ENCODE measurements around the gene CDKN1B.
A peak's percentile ranks its signal among the peaks of the same experiment; 100 is the strongest.

The CDKN1B gene

DNA sequence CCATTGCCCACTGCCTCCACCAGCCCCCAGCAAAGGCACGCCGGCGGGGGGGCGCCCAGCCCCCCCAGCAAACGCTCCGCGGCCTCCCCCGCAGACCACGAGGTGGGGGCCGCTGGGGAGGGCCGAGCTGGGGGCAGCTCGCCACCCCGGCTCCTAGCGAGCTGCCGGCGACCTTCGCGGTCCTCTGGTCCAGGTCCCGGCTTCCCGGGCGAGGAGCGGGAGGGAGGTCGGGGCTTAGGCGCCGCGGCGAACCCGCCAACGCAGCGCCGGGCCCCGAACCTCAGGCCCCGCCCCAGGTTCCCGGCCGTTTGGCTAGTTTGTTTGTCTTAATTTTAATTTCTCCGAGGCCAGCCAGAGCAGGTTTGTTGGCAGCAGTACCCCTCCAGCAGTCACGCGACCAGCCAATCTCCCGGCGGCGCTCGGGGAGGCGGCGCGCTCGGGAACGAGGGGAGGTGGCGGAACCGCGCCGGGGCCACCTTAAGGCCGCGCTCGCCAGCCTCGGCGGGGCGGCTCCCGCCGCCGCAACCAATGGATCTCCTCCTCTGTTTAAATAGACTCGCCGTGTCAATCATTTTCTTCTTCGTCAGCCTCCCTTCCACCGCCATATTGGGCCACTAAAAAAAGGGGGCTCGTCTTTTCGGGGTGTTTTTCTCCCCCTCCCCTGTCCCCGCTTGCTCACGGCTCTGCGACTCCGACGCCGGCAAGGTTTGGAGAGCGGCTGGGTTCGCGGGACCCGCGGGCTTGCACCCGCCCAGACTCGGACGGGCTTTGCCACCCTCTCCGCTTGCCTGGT is at the start of gene CDKN1B:
Gene CDKN1B, plus strand, starts transcription at position 576 of the 793 bp plus-strand sequence. CDS start 472 bp downstream, outside the sequence.
- DNase-seq: peak; percentile 94

DNA sequence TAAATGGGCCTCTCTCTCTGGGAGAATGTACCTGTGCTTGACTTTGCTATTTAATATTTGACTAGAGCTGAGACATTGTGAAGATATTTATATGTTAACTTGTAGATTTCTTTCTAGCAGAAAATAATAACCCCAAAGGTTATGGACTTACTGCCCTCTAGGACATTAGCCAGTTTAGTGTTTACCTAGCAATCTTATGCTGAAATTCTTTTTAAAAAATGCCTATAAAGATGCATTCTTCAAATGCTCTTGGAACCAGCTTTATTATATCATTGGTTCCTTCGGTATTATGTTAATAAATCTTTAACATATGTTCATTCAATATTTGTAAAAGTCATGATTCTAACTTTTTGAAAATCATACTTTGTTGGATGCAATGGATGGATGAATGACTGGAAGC is 49.2 kb upstream of the CDKN1B start:
- no peak for DNase-seq

DNA sequence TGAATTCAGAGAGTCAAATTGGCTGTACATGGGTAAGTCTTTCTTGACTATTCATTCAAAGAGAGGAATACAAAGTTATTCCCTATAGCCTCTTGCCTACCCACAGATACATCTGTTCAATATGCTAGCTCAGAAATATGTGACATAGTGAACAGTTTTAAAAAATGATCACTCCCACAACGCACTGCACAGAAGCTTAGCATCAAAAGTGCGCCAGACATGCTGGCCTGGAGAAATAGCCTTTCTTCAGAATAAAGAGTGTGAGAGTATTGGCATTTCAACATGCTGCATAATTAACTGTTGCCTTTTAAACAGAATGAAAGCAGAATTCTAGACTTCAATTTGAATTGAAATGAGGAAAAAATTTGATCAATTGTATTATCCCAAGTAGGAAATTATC is 48.1 kb upstream of the CDKN1B start:
- DNase-seq: no peak

DNA sequence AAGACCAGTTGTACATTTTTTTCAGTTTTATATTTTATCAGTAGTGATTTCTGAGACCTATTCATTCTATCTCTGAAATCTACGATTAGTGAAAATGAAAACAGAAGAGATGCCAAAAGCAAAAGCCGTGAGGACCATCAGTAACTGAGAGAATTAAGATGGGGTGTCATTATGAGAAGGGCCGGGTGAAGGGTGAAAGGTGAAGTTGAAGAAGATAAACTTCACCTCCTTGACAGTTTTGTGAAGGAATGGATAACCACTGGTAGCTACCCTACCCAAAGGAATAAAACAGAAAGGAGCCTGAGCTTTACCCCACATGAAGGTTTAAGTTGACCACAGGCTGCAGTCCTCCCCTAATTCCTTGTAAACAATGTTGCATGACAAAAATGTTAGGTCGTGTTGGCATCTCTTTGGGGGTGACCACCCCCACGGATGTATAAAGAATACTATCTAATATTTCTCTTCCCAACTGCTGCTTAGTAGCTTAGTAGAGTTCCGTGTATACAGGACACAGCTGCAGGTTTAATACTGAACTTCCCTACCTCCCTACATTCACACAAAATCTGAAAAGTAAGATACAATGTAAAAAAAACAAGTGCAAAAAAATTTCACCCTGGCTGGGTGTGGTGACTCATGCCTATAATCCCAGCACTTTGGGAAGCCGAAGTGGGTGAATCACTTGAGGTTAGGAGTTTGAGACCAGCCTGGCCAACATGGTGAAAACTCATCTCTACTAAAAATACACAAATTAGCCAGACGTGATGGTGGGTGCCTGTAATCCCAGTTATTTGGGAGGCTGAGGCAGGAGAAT is 45.1 kb upstream of the CDKN1B start:
- no peak for DNase-seq

DNA sequence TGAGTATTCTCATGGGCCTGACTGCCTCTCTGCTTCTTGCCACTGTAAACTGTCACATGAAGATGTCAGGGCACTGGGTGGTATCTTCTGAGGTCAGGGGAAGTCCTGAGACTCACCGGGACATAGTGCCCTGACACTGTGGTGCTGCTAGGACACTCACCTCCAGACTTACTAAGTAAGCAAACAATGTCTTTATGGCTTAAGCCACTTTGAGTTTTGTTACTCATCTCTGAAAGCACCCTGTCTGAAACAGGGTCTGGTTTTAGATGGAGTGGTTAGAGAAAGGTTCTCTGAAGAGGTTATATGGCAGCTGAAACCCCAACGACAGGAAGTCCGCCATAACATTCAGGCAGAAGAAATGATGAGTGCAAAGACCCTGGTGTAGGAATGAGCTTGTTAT is 43.9 kb upstream of the CDKN1B start:
- DNase-seq: no peak

DNA sequence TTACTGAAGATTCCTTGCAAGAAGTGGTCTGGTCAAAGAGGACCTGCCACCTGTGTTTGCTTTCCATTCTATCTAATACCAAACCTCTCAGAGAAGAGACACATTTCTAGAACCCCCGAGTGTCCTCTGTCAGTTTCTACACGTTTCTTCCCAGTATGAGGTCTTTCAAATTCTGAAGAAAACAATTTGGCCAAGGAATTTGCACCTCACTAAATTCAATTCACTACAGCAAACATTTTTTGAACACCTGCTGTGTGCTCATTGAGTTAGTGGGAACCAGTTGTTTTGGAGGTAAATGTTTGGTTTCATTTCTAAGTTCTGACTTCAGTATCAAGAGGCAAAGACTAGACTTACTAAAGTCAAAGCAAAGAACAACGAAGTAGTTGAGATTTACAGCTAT is 40.6 kb upstream of the CDKN1B start:
- DNase-seq: no peak

DNA sequence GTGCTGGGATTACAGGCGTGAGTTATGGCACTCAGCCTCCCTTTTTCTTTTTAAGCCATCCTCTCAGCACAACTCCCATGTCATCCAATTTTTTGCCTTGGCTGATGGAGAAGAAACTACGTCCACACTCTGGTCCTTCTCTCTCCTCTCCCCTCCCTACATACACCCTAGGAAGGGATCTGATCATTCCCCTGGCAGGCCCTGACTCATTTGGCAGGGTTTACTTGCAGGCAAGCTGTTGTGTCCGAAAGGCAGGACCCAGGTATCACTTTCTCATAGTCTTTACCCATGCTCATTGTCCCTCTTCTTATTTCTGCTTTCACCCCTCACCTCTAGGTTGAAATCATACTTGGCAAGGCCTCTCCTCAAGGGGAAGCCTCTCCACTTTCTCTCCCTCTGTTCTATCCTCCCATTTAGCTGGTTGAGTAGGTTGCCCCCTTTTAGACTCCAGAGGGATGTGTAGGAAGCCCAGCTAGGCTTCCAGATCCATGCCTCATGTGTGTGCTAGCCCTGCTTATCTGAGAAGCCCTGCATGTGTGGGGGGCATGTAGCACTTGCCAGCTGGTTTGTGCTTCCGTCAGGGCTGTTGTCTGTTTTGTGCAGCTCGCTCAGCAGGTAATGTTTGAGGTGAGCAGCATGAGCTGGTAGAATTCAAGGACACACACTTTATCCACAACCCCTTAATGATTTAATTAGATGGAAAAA is 36.0 kb upstream of the CDKN1B start:
- no peak for DNase-seq

DNA sequence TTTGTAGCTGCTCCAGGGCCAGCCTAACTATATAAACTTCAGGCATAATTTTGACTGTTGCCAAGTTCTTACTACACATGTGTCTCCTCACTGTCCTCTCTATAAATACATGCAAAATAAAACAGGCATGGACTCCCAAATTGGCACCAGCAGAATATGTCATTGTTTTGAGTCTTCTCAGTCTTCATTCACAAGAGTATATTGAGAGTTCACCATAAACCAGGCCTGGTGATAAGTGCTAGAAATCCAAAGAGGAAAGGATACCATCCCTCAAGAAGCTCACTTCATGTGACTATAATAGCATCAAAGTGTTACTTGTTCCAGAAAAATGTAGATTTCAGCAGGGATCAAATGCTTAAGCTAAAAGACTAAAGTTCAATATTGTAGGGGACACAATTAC is 34.9 kb upstream of the CDKN1B start:
- DNase-seq: no peak

DNA sequence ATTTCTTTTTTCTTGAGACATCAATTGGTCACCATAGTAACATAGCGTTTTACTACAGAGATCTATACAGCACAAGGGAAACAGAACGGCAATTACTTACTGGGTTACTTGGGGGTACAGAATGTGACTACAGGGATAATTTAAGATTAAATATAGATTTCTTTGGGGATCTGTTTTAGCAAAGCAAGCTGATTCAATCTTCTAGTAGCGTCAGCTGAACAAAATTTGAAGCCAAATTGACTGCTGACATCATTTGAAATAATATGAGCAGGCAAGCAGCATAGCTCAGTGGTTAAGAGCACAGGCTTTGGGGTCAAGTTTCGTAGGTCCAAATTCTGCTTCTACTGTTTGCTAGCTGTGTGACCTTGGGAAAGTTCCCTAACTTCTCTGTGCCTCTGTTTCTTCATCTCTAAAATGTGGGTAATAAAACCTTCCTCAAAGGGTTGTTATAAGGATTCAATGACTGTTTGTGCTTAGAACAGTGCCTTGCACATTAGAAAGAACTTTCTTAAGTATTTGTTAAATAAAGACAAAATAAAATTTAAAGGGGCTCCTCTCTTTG is 34.0 kb upstream of the CDKN1B start:
- no peak for DNase-seq

DNA sequence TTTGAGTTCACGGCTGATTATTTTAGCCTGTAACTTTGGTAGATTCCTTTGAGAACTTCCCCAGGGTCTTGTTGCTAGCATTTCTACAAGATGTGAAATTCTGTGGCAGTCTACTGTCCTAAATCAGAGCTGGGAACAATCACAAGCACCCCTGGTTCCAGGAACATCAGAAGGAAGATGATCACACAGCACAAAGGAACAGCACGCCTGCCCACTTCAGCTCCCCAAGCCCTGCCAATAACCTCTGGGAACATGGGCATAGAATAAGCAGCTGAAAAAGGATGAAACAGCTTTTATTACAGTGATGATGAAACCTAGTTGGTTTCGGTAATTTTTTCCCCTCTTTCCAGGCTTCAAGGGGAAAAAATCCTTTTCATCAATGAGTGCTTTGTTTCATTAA is 33.4 kb upstream of the CDKN1B start:
- DNase-seq: no peak

DNA sequence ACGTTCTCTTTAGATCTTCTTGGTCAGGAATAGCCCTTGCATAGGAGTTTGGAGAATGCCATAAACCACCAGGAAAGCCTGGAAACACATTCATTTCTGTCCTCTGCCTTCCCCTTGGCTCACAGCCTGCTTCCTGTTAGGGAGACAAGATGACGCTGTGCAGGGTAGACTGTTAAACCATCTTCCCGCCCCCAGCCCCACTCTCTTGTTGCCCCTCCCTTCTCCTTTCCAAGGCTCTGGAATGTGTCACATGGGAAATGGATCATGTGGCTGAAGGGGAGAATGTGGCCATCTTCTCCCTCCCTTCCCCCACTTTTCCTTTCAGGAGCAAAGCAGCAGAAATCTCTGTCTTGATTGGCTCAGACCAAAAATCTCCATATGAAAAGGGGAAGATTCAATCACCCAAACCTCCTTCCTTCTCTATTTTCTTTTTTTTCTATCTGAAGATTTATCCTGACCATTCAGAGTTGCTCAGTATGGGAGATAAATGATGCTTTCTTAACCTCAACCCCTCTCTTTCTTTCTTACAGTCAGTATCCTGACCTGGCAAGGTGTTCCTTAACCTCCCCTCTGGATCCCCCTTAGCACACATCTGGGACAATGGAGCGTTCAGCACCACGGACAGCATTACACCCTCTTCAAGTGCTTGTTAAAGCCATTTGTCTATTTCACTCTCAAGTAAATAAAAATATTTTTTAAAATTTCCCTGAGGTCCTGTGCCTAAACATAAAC is 32.6 kb upstream of the CDKN1B start:
- DNase-seq: peak; percentile 43

DNA sequence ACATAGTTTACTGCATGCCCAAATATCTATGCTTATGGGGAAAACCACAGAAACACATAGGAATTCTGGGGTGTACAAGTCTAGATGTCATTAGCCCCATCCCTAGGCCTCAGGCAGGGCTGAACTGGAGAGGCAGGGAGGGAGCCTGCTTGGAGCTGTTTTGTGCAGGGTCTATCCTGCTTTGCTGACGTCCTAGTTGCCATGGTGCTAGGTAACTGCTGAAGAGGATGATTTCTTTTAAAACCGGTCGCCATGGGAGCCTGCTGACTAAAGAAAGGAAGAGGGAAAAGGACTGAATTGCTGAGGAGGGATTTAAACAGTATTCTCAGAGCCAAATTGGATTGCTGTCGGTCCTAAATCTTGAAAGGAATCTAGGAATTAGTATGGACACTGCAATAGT is 31.9 kb upstream of the CDKN1B start:
- no peak for DNase-seq

DNA sequence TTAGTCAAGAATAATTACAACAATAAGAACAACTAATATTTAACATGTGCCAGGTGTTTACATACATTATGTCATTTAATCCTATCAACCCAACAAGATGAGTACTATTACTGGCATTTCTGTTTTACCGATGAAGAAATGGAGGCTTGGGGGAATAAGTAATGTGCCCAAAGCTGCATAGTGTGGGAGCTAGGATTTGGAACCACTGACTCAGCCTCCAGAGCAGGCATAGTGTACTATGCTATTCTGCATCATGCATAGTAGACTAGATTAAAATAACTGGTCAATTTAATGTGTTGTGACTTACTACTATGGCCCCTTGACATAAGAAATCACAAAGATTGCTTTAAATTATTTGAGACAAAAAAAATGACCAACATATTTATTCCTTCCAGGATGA is 30.7 kb upstream of the CDKN1B start:
- no peak for DNase-seq

DNA sequence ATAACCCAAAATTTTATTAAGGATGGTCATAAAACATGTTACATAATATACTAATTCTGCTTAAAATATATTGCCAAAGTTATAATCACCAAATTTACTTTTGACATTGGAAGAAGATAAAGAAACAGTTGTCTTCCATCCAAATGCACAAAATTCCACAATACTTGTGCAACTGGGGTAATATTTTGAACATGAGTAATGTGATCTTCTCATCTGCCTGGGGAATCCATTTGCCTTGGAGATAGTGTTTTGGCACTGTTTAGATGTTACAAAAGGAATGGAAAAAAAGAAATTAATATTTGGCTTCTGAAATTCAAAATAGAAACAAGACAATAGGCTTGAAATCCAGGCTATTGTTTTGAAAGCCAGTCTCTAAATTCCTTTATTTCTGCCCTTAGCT is 30.2 kb upstream of the CDKN1B start:
- no peak for DNase-seq

DNA sequence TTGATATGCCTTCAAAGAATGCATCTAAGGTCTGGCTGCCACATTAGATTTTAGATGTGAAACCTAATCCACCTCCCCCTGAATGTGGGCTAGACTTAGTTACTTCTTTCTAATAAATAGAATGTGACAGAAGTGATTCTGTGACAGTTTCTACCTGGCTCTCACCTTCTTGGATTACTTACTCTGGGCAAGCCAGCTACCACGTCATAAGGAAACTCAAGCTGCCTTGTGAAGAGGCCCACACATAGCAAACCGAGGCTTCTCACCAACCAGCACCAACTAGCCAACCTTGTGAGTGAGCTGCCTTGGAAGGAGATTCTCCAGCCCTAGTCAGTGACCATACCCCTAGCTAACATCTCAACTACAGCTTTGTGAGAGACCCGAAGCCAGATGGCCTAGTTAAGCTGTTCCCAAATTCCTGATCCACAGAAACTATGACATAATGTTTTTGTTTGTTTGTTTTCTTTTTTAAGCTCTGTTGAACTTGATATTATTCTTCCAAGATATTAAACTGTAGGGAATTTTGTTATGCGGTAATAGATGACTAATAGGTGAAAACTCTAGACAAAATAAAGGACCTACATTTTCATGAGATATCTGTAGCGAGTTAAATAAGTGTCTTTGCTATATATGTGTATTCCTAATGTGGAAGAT is 27.4 kb upstream of the CDKN1B start:
- DNase-seq: no peak

DNA sequence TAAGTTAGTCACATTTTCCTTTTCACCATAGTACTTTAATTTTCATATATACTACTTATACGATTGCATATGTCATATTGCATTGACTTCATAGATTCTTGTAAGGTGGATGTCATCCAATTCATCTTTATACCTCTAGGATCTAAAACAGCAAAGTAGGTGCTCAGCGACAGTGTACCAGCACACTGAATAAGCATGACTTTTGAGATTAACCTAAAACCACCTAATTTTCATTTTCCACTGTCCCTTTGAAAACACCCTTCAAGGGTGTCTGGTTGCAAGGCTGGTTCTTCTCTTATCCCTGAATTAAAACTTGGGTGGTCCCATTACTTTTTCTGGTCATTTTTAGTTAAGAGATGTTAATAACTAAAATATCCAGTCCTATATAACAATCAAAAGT is 25.6 kb upstream of the CDKN1B start:
- no peak for DNase-seq

DNA sequence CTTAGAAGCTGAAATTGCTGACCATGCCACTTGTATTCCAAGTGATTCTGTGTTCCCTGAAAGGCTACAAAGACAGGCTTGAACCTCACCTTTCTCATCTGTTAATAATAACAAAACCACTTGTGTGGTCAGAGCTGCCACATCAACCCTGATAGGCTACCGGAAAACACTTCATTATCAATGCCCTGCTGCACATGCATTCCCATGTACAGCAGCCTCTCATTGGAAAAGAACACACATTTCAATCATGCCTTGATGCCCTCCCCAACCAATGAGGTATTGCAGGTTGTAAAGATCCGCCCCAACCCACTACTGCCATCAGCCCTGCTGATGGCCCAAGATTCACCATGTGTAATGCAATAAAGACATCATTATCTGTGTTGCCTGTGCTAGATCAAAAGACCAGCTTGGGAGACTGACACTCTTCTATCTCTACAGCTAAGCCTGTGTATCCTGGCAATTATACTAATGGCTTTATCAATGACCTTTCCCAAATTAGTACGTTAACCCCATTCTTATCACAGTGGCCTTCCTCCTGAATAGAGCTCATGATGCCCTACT is 24.0 kb upstream of the CDKN1B start:
- peak; percentile 39 for DNase-seq

DNA sequence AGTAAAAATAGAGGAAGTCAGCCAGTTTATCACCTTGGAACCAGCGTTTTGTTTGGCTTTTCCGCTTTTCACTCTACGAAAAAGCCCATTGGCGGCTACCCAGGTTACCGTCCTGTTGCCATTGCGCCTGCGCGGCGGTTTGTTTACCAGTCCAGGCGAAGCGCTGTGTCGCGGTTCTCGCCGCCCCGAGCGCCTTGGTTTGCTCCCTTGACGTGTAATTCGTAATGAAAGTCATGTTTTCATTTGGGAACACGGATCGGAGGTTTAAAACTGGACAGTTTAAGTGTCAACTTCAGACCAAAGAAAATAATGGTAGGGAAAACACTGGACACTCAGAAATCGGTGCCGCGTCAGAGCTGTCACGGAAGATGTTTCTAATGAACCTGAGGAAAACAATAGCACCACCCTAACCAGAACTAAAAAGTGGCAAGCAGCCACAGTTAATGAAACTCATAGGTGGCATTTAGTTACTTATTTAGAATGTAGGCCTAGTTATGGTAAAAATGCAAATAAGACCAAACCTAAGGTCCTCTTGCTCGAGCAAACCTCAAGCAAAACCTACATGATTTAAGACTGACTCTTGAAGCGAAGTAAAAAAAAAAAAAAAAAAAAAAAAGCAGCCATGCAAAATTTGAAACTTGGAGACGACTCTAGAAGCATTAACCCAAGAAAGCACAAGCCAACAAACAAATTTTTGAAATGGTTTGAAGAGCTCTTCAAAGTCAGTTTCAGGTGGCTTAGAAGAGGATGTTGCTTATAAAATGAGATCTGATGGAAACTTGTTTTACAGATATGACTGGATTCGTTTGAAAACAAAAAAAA is 20.4 kb upstream of the CDKN1B start:
- peak; percentile 94 for DNase-seq

DNA sequence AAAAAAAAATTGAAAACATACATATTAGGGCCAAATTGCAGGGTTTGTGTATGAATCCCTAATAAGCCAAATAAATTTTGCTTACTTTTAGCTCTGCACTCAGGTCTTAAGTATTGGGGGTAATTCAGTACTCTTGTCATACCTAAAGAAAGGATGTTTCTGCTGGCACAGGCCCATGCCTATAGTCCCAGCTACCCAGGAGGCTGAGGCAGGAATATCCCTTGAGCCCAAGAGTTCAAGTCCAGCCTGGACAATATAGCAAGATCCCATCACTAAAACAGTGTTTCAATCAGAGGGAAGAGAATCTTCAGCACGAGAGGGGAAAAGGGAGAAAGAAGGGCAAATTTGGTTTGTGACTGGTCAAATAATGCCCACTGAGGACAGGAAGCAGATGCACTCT is 17.8 kb upstream of the CDKN1B start:
- DNase-seq: no peak

DNA sequence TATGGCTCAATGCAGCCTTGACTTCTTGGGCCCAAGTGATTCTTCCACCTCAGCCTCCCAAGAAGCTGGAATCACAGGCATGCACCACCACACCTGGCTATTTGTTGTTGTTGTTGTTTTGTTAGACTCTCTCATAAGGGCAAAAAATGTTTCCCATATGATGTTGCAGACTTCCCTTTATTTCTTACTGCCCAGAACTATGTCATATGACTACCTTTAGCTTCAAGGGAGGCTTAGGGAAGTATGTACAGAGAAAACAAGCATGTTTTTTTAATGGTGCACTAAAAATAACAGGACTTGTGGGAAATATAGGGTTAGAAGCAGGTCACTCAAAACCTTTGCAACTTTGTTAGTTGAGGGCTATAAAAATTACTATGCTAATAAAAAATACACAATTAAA is 16.9 kb upstream of the CDKN1B start:
- DNase-seq: no peak

DNA sequence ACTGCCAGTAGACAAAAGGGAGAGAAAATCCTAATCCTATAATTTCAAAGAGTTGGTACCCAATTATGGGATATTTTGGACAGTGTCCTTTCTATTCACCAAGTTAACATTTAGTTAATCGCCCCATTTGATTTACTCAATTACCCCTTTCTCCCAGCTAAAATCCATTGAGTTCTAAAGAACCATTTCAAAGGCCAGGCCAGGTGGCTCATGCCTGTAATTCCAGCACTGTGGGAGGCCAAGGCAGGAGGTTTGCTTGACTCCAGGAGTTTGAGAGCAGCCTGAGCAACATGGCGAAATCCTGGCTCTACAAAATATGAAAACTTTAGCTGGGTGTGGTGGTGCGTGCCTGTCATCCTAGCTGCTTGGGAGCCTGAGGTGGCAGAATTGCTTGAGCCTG is 15.7 kb upstream of the CDKN1B start:
- DNase-seq: no peak

Measured in hematopoietic multipotent progenitor cell treated with erythropoietin and hydrocortisone succinate and interleukin-3 and kit ligand, for 8 days (in vitro differentiated cells).